SKM-1 (cell line): ENCODE data around the gene TUT1.
"Not testable (repeated sequence)": the region's sequence is repeated elsewhere in the genome, so short reads cannot be mapped to it uniquely, and the experiment has no call there.

Experiments
- DNase-seq: peaks from one replicate; lab custom pipeline; 2025; ENCODE audit not compliant: unreplicated experiment; lab: John Stamatoyannopoulos, UW

The TUT1 gene, protein sequence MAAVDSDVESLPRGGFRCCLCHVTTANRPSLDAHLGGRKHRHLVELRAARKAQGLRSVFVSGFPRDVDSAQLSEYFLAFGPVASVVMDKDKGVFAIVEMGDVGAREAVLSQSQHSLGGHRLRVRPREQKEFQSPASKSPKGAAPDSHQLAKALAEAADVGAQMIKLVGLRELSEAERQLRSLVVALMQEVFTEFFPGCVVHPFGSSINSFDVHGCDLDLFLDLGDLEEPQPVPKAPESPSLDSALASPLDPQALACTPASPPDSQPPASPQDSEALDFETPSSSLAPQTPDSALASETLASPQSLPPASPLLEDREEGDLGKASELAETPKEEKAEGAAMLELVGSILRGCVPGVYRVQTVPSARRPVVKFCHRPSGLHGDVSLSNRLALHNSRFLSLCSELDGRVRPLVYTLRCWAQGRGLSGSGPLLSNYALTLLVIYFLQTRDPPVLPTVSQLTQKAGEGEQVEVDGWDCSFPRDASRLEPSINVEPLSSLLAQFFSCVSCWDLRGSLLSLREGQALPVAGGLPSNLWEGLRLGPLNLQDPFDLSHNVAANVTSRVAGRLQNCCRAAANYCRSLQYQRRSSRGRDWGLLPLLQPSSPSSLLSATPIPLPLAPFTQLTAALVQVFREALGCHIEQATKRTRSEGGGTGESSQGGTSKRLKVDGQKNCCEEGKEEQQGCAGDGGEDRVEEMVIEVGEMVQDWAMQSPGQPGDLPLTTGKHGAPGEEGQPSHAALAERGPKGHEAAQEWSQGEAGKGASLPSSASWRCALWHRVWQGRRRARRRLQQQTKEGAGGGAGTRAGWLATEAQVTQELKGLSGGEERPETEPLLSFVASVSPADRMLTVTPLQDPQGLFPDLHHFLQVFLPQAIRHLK

DNA sequence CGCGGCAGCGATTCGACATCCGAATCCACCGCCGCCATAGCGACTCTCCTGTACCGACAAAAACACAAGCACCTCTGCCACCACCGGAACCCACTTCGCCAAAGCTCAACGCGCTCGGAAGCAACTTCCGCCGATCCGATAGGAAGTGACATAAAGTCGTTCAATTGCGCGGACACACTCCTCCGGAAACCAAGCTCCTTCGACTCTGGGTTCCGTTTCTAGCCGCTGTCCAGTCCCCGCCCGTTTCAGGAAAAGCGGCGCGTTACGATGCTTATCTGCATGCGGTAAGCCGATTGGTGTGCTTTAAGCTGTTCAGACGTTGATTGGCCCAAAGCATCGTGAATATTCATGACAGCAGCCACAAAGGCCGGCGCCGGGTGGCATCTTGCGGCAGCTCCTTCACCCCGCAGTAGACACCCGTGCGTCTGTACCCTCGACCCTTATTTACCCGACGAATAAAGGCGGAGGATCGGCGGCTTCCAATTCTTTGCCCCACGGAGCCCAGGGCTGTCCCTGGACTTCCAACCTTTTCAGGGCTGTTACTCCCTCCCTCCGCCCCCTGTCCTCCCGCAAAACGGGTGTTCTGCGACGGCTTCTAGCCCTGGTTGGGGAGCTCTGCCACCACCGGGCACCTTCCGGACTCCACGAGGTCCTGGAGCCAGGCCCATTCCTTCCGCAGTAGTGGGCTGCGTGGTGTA, at the start of gene TUT1:
Gene TUT1, minus strand, starts transcription at position 76 of the 698 bp plus-strand sequence. Its CDS starts 38 bp downstream, at position 38.
- DNase-seq = peak; percentile 99

DNA sequence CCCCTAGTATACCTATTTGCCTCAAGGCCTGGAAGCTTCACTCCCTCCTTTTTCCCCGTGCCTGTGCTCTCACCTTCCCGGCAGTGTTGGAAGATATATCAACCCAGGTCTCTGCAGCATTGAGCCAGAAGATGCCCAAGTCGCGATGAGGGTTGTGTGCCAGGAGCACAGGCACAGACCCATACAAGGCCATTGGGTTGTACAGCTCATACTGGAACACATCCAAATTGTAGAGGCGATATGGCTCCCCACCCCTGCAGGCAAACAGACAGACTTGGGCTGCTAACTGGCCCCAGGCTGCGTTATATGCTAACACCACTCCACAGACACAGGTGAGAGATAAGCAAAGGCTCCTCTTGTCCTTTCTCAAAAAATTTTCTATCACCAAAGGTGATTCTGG, 41.2 kb upstream of the TUT1 start:
- no peak for DNase-seq

DNA sequence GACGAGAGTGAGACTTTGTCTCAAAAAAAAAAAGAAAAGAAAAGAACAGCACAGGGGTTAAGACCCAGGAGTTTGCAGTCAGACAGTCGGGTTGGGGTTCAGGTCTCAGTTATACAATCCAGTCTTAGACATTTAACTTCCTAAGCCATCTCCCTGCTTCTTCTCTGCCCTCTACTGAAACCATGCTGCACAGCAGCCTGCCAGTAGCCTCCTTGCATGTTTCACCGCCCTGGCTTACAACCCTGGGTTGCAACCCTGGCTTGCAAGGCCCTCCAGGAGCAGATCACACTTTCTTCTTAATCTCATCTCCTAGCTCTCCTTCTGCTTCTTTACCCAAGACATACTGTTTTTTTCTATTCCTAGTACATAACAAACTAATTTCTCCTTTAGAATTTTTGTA, 36.4 kb upstream of the TUT1 start:
- no peak for DNase-seq

DNA sequence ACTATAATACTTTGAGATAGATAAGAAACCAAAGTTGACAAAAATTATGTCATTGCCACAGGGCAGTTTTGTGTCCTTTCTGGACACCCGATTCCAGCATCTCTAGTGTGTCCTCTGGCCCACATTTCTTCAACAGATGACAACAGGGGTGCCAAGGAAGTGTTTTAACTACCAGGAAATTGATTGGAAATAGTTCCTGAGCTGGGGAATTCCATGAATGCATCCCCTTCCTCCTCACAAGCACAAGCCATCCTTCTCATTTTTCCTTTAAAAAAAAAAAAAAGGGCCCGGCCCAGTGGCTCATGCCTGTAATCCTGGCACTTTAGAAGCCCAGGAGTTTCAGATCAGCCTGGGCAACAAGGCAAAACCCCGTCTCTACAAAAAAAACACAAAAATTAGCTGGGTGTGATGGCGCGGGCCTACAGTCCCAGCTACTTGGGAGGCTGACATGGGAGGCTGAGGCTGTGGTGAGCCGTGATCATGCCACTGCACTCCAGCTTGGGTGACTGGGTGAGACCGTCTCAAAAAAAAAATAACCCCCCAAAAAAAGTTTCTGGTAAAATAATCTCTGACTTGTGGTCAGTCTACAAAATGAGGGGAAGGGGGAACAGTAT, 31.3 kb upstream of the TUT1 start:
- DNase-seq = no peak

DNA sequence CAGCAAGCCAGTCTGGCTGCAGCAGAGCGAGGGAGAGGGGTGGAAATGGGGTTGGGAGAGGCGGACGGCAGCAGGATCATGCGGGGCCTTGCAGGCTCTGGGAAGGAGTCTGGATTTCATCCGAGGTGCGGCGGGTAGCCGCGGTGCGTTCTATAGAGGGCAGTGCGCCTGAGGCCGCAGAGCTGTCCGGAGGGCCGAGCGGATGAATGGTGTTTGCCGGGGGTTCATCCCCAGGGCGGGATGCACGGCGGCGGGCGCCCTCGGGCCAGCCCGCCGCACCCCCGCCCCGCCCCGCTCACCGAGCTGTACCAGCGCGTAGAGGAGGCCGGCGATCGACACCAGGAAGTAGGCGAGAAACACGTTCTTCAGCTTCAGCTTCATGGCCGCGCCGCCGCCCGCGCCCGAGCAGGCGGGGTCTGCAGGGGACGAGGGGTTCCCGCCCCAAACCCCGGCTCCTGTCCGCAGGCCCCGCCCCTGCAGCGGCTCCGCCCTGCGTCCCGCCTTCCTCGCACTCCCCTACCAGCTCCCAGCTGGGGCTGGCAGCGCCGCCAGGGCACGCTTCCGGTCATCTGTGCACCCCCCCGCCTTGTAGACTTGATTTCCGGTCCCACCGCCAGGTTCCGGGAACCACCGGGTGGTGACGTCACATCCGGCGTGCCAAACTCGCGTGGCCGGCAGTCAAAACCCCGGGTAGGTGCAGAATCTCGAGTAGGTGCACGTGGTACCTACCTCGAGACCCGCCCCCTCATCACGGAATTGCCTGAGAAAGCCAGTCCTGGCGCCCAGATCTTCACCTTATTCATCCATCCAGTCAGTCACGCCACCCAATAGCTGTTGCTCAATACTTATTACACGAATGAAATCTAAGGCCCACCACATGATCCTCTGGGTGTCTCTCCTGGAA, 30.5 kb upstream of the TUT1 start, which contains the start of gene B3GAT3:
Gene B3GAT3, minus strand, starts transcription at position 420 of the 904 bp plus-strand sequence. Its CDS starts 39 bp downstream, at position 381.
- peak; percentile 93 for DNase-seq

DNA sequence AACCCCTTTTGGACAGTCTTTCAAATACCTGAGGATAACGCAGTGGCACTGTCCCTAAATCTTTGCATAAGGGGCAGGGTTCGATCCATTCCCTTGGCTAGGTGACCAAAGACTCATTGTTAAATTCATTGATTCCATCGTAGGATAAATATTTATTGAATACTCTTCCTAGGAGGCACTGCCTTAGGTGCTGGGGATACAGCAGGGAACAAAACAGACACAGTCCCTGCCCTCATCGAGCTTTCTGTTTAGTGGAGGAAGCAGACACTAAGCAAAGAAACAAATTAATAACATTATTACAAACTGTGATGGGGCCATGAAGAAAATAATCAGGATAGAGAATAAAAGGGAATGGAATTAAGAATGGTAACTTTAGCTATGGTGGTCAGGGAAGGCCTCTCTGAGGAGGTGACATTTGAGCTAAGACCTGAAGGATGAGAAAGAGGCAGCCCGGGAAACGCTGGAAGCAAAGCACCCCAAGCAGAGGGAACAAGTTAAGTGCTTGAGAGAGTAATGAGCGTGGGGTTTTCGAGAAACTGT, 29.8 kb upstream of the TUT1 start:
- DNase-seq = no peak

DNA sequence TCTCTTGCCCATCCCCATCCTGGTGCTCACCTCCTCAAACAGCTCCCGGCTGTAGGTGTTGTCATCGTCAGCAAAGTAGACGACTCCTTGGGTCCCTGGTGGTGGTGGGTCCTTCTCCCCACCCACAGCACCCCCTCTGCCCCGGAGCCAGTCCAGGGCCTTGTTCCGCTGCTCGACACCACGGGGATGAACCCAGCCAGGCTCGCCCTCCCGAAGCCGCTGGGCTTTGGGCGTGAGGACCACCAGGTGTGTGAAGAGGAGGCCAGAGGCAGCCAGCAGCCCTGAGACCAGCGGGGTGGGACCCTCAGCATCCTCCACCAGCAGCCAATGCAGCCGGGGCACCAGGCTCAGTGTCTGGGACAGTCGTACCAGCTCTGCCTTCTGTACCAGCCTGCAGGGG, 25.6 kb upstream of the TUT1 start:
- DNase-seq = not testable (repeated sequence)

DNA sequence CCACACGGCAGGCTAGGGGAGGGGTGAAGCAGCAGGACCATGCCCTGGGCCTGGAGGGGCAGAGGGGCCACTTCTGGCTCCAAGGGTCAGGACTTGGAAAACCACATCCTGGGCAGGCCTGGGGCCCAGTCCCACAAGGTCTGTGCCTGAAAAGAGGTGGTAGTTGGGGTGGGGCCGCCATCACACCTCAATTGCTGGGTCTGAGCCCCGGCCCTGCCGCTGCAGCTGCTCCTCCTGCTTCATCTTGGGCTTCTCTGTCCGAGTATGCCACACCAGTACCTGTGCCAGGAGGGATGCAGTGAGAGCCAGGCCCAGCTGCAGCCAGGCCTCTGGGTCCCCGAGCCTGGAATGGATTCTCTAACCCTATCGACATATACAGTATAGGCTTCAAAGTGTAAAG, 24.2 kb upstream of the TUT1 start:
- DNase-seq = no peak

DNA sequence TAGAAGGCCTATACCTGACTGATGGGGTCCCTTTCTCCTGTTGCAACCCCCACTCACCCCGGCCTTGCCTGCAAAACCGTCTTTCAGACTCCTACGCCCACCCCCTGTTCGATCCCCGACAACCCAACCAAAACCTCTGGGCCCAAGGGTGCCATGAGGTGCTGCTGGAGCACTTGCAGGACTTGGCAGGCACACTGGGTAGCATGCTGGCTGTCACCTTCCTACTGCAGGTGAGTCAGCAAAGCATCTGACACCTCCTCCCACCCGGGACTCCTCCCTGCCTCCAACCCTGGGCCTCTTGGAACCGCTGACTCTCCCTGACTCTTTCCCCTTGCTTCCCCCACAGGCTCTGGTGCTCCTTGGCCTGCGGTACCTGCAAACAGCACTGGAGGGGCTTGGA, 23.0 kb upstream of the TUT1 start:
- no peak for DNase-seq

DNA sequence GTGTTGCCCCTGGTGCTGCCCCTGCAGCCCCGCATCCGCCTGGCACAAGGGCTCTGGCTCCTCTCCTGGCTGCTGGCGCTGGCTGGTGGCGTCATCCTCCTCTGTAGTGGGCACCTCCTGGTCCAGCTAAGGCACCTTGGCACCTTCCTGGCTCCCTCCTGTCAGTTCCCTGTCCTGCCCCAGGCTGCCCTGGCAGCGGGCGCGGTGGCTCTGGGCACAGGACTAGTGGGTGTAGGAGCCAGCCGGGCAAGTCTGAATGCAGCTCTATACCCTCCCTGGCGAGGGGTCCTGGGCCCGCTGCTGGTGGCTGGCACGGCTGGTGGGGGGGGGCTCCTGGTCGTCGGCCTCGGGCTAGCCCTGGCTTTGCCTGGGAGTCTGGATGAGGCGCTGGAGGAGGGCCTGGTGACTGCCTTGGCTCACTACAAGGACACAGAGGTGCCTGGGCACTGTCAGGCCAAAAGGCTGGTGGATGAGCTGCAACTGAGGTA, 22.0 kb upstream of the TUT1 start:
- no peak for DNase-seq

DNA sequence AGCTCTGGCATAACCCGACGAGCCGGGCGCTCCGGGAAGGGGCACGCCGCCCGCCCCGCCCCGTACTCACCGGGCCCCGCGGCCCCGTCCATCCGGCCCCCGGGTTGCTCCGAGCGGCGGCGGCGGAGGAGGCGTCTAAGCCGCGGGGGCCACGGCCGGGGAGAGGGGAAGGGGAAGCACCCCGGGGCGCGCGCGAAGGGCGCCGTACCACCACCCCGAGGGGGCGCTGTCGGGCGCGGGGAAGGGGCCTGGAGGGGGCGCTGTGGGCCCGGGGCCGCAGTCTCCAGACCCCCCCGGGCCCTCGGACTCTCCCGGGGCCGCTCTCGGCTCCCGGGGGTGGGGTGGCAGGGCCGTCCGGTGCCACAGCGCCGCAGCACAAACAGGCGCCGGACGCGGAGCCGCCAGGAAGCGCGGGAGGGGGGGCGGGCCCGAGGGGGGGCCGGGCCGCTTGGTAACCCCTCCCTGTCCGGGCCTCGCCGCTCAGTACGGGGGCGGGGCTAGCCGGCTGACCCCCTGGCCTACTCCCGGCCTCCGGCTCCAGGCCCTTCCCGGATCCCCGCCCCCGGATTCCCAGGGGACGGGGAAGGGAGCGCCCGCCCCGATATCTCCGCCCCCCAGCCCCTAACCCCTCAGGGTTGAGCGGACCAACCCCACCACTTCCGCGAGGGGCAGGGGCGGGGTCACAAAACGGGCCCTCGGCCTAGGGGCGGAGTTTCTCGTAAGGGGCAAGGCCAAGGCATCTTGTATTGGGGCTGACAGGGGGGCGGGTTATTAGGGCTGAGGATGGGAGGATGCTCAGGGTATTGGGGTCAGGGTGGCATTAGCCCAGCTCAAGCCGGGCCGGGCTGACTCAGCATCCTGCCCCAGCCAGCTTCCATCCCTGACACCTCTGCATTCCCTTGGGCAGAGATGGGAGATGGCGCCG, 21.3 kb upstream of the TUT1 start, which contains the start of the genes EML3 and ROM1:
Gene EML3, minus strand, starts transcription at position 410 of the 925 bp plus-strand sequence. Its CDS starts 318 bp downstream, at position 92.
Gene ROM1, plus strand, starts transcription at position 892 of the 925 bp plus-strand sequence. Its CDS starts 25 bp downstream, at position 917.
- DNase-seq = peak; percentile 63

DNA sequence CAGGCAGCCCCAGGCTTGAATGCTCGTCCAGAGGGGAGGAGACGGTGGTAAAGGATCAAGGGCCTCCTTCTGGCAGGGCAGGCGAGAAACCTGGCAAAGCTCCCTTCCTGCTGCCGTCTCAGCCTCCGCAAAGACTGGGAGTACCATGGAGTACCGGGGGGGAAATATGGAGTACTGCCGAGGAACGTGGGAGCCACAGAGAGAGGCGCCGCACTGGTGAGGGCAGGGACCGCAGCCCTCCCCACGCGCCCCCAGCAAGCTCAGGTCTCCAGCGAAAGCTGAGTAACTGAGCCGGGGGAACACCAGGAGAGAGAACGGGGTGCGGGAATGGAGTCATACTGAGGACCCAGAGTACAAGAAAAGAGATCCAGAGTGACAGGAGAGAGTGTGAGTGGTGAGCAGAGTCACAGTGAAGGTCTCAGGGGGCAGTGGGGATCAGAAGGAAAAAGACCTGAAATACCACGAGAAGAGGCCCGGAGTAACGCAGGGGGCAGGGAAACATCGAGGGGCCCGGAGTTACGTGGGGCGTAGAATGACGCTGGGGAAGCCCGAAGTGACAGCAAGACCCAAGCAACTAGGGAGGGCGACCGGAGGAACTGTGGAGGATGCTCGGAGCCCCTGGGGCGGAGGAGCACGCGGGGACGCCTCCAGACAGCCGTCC, 20.5 kb upstream of the TUT1 start:
- DNase-seq = peak; percentile 31

DNA sequence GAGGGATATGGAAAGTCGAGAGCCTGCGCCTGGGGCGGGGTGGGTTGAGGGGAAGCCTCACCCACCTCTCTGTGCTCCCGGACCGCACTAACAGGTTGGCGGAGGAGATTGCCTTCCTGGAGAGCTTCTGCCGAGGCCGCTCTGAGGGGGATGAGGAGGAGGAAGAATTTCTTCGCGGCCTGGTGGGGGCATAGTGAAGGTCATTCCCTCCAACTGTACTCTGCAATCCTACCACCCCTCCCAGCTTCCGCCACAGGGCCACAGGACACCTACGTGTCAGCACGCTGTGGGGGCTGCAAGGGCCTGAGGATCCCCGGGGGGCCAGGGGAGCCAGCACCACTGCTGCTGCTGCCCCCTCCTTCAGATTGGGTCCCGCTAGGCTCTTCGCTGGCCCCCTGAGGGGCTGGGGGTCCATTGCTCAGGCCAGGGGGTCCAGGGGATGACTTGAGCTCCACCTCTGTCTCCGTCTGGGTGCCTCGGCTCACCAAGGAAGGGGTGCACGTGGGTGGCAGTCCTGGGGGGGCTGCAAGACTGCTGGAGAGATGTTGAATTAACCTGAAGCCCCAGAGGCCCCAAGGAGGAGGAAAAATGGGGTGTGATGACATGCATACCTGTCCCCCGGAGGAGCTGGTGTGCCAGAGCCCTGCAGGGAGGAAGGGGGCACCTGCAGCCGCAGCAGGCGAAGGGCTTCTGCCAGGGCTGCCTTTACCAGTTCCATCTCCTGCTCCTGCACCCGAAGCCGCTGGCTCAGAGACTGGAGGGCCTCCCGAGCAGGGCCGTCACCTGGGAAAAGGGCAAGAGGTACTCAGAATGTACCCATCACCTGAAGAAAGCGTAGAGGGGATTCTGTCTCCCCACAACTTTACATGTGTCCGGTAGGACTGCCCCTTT, 19.7 kb upstream of the TUT1 start:
- no peak for DNase-seq

DNA sequence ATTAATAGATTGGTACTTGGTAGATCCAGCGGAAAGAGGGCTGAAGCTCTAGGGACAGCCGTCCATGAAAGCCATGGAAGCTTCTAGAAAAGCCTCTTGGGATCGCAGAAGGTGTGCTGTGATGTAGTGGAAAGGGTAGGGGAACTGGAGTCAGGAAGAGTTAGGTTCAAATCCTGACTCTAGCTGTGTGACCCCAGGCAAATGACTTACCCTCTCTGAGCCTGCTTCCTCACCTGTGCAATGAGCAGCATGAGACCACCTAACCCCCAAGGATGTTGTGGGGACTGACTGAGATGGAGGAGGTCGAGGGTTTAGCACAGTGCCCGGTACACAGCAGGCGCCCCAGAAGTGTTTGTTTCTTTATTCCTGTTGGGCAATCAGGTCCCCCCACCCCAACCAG, 19.1 kb upstream of the TUT1 start:
- no peak for DNase-seq

DNA sequence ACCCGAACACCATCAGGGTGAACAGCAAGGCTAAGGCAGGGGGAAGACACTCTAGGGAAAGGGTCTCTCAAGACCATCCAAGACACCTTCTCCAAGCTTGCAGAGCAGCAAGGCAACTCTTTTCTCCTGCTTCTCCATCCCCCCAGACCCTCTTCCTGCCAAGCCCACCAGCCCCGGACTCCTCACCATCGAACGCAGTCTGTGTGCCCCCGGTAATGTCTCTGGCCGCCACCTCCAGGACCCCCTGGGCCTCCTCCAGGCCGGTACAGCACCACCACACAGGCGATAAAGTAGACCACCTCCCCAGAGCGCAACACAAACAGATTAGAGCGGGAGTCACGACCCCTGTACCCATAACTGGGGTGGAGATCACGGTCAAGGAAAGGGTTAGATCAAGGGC, 17.5 kb upstream of the TUT1 start:
- no peak for DNase-seq

DNA sequence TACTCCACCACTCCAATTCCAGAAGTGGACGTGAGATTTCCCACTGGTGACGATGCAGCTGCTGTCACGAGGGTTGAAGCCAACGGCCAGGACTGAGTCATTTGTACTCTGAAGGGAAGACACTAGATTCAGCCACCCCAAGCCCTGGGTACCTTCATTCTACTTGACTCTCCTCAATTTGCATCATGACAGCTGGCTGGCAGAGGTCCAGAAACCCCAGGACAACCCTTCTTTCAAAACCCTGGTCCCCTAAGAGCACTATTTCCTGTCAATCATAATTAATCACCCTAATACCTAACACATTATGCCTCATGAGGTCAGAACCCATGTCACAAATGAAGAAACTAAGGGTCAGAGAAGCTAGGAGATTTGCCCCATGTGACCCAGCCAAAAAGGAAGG, 16.4 kb upstream of the TUT1 start:
- DNase-seq = no peak

DNA sequence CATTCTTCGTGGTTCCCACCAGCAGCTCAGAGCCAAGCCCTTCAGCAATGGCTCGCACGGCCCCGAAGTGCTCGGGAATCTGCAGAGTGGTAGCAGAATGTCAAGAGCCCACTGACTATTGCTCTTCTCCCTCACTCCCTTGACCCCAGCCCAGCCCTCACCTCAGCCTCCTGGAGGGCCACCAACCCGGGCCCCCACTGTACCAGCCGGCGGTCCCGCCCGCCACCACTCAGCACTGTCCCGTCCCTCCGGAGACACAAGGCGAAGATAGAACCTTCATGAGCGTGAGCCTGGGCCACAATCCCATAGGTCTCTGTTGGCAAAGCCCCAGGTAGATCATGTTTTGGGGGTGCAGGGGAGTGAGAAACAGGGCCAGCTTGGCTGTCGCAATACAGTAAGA, 14.6 kb upstream of the TUT1 start:
- no peak for DNase-seq
